Bronchial smooth muscle cell (primary cell): Measurements from ENCODE around the gene VPS25. TPM values are rescaled to one million over a fixed set of nuclear protein-coding genes. Genes with fewer than 3 reads are reported as not detected.

ENCODE experiments used
- total RNA-seq: library from RNA; depleted of rRNA; stranded (reverse); fragments of >200 nt; gene quantifications from 2 replicates; pipeline ENCODE4 v1.2.1, GENCODE V29; 2014

VPS25 gene
- 46.5 and 50.2 TPM in 2 replicates for total RNA-seq

DNA sequence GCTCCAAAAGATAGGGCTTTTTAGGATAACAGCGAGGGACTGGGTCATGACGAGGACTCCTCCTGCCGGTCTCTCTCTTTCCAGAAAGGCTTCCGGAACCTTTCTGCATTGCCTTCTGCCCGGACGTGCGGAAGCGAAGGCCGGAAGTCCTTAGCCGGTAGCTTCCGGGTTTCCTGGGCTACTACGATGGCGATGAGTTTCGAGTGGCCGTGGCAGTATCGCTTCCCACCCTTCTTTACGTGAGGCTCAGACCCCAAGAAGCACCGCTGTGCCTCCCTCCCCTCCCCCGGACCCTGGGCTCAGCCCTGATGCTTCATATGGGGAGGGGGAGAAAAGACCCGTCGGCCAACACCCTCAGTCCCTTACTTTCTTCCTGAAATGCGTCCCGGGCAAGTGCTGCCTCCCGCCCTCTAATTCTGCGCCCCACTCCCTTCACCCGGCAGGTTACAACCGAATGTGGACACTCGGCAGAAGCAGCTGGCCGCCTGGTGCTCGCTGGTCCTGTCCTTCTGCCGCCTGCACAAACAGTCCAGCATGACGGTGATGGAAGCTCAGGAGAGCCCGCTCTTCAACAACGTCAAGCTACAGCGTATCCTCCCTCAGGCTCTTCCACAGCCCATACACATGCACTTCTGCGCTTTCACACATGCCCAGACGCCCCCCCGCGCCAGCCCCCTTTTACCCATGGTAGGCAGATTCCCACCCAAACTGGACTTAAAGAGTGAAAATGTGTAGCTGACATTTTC lies at the start of gene VPS25:
VPS25 (plus strand) TSS at position 160 of the 746 bp plus-strand sequence; CDS start at position 187, 27 bp downstream.

DNA sequence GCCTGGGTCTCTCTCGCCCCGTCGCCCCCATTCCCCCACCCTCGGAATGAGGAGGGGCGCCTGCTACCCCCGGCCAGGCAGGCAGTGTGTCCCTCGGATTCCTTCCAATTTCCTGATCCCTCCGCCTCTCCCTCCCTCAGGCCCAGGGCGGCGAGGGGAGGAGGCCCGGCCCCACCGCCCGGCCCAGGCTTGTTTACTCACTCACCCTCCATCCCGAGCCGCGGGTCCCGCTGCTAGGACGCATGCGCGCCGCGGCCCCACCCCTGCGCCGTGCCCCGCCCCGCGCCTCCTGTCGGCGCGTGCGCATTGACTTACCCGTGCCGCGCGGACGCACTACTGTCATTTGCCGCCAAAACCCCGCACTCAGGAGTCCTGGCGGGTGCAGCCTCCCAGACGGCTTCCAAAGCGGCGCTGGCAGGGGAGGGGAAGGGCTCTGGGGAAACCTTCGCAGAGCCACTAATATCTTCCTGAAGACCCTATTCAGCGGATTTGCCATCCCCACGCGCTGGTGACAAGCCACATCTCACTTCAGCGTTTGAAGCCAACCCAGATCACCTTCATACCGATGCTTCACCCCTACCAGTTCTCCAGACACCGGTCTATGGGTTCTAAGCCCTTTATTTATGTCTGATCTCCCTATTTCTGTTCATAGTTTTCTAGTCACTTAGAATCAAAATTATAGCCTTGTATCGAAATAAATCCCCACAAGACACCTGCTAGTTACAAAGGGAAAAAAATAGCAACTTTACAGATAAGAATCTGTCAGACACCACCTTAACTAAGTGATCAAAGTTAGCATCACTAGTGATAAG lies 28.2 kb upstream of the VPS25 start, which contains the start of gene EZH1:
EZH1 (minus strand) TSS at position 235 of the 812 bp plus-strand sequence. CDS start 16,099 bp downstream, outside the sequence.

DNA sequence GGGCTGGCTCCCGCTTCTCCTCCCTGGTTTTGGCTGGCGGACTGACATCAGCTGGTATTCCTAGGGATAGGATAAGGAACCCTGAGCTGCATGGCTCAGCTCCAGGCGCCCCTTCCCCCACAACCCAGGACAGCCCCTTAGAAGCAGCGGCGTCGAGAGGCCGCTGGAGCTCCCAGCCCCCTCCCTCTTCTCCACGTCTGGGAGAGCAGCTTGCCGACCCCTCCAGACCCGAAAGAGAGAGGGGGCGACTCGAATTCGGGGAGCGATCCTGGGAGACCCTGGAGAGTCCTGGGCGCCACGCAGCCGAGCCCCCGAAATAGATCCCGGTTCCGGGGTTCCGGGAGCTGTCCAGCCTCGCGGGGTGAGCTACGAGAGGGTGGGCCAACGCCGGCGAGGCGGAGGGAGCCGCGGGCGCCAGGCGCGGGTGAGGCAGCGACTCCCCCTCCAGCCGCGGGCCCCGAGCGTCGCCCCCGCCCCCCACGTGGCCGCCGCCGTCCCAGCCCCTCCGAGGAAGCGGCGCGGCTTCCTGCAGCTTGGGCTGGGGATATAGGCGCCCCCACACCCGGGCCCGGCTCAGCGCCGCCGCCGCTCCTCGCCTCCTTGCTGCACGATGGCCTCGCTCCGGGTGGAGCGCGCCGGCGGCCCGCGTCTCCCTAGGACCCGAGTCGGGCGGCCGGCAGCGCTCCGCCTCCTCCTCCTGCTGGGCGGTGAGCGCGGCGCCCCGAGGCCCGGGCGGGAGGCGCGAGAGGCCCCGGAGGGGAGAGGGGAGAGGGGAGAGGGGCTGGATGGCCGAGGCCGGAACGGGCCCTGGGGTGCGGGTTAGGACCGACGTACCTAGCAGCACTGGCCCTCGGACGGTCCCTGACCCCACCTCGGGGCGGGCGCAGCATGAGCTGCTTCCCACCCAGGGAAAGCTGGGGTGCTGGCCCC lies 12.3 kb upstream of the VPS25 start, which contains the start of gene RAMP2:
RAMP2 (plus strand) TSS at position 576 of the 930 bp plus-strand sequence; CDS start at position 611, 35 bp downstream.

DNA sequence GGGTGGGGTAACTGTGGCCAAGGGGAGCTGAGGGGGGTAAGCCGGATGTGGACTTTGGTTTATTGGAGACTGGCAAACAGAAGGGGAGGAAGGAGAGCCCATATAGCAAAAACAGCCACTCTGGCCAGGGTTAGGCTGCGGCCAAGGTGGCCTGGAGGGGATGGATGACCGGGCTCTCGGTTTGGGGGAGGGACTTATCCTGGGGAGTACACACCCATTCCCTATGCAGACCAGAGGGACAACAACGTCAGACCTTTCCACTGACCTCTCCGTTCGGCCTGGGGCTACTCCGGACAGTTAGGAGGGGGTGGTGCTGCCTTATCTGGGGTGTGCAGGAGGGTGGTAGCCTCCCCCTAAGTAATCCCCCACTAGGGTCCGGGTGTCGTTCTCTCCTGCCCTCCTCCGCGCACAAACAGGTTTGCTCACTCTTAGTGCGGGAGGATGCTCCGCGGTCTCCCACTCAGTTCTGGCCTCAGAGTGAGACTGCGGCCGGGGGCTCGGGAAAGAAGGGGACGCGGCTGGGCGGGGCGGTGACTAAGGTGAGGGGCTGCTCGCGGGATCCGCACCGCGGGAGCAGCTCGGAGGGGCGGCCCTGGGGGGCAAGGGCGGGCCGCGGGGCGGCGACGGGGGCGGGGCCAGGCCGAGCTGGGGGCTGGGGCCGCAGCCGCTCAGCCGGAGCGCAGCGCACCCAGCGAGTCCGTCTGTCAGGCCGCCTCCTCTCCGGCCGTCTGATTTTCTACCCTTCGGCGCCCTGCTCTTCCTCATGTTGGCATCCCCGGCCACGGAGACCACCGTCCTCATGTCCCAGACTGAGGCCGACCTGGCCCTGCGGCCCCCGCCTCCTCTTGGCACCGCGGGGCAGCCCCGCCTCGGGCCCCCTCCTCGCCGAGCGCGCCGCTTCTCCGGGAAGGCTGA lies 6.9 kb downstream of the VPS25 start, which contains the start of gene WNK4:
WNK4 (plus strand) TSS at position 675 of the 915 bp plus-strand sequence; CDS start at position 764, 89 bp downstream.

DNA sequence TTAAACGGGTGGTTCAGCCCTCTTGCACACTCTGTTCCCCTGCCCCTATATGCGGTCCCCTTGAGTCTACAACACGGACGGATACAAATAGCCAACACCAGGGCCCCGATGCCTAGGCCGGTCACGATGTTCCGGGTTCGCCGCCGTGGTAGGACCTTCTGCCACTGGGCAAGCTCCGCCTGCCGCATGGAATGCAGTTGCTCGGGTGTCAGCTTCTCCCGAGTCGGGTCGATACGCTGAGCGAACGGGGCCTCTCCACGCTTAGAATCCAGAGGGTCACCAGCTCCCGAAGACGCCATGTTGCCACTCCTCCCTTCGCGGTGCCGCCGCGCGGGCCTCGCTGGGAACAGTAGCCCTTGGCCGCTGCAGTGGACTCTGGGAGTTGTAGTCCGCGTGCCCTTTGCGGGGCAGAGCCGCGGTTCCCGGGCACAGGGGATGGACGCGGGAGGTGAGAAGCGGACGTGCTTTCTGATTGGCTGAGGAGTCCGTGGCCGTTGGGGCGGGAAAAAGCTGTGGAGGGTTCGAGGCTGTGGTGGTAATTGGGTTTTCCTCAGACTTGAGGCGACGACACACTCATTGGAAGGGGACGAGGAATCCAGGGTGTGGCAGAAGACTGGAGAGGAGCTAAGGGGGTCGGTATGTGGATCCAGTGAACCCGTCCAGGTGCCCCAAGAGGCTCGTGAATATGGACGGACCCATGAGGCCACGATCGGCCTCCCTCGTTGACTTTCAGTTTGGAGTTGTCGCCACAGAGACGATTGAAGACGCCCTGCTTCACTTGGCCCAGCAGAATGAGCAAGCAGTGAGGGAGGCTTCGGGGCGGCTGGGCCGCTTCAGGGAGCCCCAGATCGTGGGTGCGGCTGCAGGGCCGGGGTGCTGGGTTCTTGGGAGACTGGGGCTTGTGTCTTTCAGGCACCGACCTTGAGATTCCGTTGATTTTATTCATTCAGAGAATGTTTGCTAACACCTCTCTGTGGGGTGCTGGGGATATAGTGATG lies 25.4 kb downstream of the VPS25 start, which contains the start of the genes CNTD1 and COA3:
CNTD1 (plus strand) TSS at position 479 of the 998 bp plus-strand sequence; CDS start at position 686, 207 bp downstream.
COA3 (minus strand) TSS at position 322 of the 998 bp plus-strand sequence; CDS start at position 299, 23 bp downstream.

Other genes with a start within 250 kb of the VPS25 start
- 29.1 and 32.9 TPM in 2 replicates for gene NAGLU, start 237.2 kb upstream of the VPS25 start, total RNA-seq
- 1.5 and 5.7 TPM in 2 replicates for gene HSD17B1, start 220.5 kb upstream of the VPS25 start, total RNA-seq
- gene COASY, start 211.3 kb upstream of the VPS25 start, total RNA-seq, result 6.4 and 7.7 TPM in 2 replicates
- gene MLX, start 206.3 kb upstream of the VPS25 start, total RNA-seq, result 30.1 and 31.0 TPM in 2 replicates
- 2.1 and 2.4 TPM in 2 replicates for gene PSMC3IP, start 195.7 kb upstream of the VPS25 start, total RNA-seq
- gene RETREG3, start 164.1 kb upstream of the VPS25 start, total RNA-seq, result 40.4 and 41.9 TPM in 2 replicates
- gene TUBG1, start 163.8 kb upstream of the VPS25 start, total RNA-seq, result 12.3 TPM in 2 replicates
- 7.8 and 8.8 TPM in 2 replicates for gene TUBG2, start 114.2 kb upstream of the VPS25 start, total RNA-seq
- 10.1 and 12.9 TPM in 2 replicates for gene PLEKHH3, start 96.5 kb upstream of the VPS25 start, total RNA-seq
- gene CCR10, start 91.6 kb upstream of the VPS25 start, total RNA-seq, result 2.0 and 5.8 TPM in 2 replicates
- gene CNTNAP1, start 90.9 kb upstream of the VPS25 start, total RNA-seq, result 23.4 and 39.4 TPM in 2 replicates
- 13.4 and 16.7 TPM in 2 replicates for gene EZH1, start 28.4 kb upstream of the VPS25 start, total RNA-seq
- 0.17 TPM in 1 of 2 replicates, not detected in the other for gene RAMP2, start 12.2 kb upstream of the VPS25 start, total RNA-seq
- 0.09 and 0.32 TPM in 2 replicates for gene WNK4, start 7.2 kb downstream of the VPS25 start, total RNA-seq
- gene COA3, start 25.3 kb downstream of the VPS25 start, total RNA-seq, result 70.6 and 86.2 TPM in 2 replicates
- gene CNTD1, start 25.4 kb downstream of the VPS25 start, total RNA-seq, result 0.16 and 0.94 TPM in 2 replicates
- gene BECN1, start 50.8 kb downstream of the VPS25 start, total RNA-seq, result 170 and 185 TPM in 2 replicates
- gene PSME3, start 59.9 kb downstream of the VPS25 start, total RNA-seq, result 42.0 and 50.3 TPM in 2 replicates
- gene AOC2, start 71.1 kb downstream of the VPS25 start, total RNA-seq, result 0.32 and 0.60 TPM in 2 replicates
- gene AOC3, start 77.8 kb downstream of the VPS25 start, total RNA-seq, result 0.16 and 1.9 TPM in 2 replicates
- gene G6PC1, start 127.3 kb downstream of the VPS25 start, total RNA-seq, result 0.16 TPM in 1 of 2 replicates, not detected in the other
- gene AARSD1, start 191.0 kb downstream of the VPS25 start, total RNA-seq, result 27.6 and 29.8 TPM in 2 replicates
- 0.16 TPM in 1 of 2 replicates, not detected in the other for gene PTGES3L, start 206.6 kb downstream of the VPS25 start, total RNA-seq
- gene RUNDC1, start 207.1 kb downstream of the VPS25 start, total RNA-seq, result 5.4 and 7.4 TPM in 2 replicates
- gene RPL27, start 225.0 kb downstream of the VPS25 start, total RNA-seq, result 1,417 and 1,668 TPM in 2 replicates
- gene IFI35, start 233.3 kb downstream of the VPS25 start, total RNA-seq, result 27.6 and 33.1 TPM in 2 replicates
- 409 and 552 TPM in 2 replicates for gene VAT1, start 248.9 kb downstream of the VPS25 start, total RNA-seq